ENCODE results near the gene GIMAP8.
A peak's percentile ranks its signal among the peaks of the same experiment; 100 is the strongest.

The GIMAP8 gene

DNA sequence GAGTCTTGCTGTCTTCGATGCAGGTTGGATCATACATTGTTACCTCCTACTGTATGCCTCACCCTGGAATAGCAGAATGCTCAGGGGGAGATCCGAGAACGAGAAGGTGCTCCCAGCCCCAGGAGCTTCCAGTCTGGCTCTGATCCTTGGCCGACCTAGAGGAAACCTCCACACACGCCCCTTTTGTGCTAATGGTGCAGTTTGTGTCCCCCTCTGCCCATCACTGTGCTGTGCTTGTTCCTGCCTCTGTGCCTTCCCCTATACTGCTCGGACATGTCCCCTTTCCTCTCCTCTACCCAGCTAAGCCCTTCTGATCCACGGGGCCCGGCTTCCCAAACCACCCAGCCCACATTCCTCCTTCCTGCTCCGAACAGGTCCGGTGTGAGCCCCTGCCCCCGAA, 38.8 kb upstream of the GIMAP8 start:
- DNase-seq (ENCODE audit: low read depth in 2 of 2), result no peak

DNA sequence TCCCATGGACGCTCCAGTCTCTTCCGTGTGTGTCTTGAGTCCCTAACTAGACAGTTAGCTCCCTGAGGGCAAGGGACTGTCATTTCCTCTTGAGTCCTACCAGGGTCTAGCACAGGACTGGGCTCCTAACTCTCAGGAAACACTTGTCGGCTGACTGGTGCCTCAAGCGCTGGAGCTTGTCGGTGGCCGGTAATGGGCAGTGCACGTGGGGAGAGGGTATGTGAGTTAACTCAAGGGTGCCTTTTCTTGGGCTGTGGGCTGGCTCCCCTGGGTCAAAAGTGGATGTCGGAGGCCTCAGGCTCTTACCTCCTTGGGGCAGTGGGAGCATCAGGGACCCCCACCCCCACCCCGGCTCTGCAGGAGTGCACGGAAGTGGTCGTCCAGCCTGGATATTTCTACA, 38.4 kb upstream of the GIMAP8 start:
- DNase-seq (ENCODE audit: low read depth in 2 of 2), result no peak

GRCh38 chr7:150412518-150413488, 37.6 kb upstream of the GIMAP8 start:
- no peak for DNase-seq (ENCODE audit: low read depth in 2 of 2)

GRCh38 chr7:150413640-150414081, 36.8 kb upstream of the GIMAP8 start:
- no peak for DNase-seq (ENCODE audit: low read depth in 2 of 2)

- no peak for DNase-seq (ENCODE audit: low read depth in 2 of 2)
Measured at GRCh38 chr7:150415161-150416153, 35.0 kb upstream of the GIMAP8 start.

DNA sequence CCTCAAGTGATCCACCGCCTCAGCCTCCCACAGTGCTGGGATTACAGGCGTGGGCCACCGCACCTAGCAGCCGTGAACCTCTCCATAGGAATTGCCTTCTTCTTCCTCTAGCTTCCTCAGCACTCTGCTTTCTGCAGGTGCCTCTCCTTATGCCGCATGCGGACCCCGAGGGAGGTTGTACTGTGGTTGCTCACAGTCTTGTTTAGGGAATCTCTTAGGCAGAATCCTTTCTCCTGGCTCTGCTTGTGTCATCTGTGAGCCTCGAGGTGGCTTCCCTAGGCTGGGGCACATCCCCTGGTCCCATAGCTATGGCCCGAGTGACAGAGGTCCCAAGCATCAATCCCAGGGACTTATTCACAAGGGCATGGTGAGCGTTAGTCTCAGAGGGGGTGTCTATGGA, 33.2 kb upstream of the GIMAP8 start:
- DNase-seq (ENCODE audit: low read depth in 2 of 2), result no peak

DNA sequence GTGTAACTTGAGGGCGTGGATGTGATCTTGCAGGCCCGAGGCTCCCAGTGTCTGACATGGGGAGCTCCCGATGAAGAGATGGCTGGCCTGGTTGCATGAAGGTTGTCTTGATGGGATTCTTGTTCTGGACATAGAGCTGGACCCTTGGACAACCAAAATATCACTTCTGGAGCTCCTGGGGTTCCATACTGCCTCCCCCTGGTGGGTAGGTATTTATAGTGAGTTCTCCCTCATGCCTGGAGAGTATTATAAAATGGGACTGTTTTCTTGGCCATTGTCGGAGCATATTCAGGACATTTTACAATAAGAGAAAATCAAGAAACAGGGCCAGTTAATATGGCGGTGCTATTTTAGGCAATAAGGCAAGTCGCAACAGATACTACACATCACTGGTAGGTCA, 32.6 kb upstream of the GIMAP8 start:
- DNase-seq (ENCODE audit: low read depth in 2 of 2), result no peak

- no peak for DNase-seq (ENCODE audit: low read depth in 2 of 2)
Measured at GRCh38 chr7:150420242-150420641, 30.2 kb upstream of the GIMAP8 start.

DNA sequence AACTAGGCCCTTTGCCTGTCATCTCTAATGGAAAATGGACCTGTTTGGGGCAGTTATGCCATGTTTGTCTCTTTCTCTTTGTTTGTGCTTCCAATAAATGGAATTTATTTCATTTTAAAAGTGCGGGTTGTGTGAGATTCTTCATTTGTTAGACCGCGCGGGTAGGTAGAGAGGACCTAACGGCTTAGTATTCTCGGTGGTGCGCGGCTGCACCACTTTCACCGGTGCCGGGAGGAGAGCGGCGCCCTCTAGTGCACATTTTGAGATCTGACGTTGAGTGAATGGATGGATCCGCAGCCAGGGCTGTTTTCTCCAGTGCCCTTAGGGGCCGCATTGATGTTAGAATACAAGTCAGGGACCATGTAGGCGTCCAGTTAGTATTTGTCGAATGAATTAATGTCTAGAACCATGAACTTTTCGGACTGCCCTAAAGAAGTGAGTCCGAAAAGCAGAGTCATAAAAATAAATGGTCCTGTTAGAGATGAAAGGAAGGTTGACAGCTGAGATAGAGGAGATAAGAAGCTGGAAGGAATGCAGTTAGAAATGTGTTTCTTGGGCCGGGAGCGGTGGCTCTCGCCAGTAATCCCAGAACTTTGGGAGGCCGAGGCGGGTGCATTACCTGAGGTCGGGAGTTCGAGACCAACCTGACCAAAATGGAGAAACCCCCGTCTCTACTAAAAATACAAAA, 29.3 kb upstream of the GIMAP8 start:
- DNase-seq (ENCODE audit: low read depth in 2 of 2), result peak; percentile 84 to 86

DNA sequence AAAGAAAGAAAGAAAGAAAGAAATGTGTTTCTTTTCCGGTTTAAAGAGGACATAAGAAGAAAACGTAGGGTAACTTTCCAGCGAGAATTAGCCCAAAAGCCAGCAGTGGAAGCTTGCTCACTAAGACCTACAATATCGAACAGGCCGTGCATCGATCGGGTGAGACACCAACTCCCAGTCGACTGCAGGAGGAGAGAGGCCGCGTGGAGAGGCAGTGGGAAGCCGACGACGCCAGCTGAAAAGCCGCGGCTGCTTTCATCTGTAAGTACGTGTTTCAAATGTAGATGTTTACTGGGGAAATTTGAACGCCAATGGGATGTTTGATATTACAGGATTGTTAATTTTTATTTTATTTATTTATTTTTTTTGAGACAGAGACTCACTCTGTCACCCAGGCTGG, 28.6 kb upstream of the GIMAP8 start:
- DNase-seq (ENCODE audit: low read depth in 2 of 2), result no peak

DNA sequence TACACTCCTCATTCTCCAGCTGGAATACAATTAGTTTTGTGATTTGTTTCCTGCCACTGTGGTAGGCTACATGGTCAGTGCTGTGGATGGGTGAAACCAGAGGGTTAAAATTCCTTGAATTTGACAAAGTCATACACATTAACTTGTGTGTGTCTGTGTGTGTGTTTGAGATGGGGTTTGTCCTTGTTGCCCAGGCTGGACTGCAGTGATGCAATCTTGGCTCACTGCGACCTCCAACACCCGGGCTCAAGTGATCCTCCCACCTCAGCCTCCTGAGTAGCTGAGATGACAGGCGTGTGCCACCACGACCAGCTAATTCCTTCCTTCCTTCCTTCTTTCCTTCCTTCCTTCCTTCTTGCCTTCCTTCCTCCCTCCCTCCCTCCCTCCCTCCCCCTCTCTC, 24.8 kb upstream of the GIMAP8 start:
- DNase-seq (ENCODE audit: low read depth in 2 of 2), result no peak

DNA sequence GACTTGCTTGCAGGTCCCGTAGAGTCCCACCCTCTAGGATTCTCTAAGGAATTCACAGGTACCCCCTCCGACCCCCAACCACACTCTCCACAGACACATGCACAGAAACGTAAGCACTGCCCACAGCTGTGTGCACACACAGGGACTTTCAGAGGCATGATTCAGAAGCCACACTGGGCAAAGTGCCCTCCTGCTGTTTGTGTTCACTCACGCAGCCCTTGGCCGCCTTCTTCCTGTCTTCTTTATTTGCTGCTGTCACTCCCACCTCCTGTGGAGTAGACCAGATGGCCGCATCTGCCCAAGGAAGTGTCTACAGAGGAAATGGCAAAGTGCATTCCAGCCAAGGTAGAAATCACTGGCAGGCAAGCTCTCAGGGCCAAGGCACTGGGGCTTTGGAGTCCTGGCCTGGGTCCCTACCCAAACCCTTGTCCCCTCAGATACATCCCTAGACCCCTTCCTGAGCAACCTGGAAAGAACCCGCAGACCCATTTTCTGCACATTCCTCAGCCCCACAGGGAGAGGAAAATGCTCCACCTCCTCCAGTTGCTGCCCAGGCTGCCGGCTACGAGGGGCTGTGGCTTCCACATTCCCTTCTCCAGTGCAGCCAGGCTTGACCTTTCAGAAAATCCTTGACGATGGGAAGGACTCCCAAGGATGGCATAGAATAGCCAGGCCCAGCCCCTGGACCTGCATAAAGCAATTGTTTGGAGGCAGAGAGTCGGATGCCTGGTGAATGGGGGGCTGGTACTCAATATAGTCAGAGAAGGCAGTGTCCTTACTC, 21.6 kb upstream of the GIMAP8 start:
- DNase-seq (ENCODE audit: low read depth in 2 of 2), result no peak

DNA sequence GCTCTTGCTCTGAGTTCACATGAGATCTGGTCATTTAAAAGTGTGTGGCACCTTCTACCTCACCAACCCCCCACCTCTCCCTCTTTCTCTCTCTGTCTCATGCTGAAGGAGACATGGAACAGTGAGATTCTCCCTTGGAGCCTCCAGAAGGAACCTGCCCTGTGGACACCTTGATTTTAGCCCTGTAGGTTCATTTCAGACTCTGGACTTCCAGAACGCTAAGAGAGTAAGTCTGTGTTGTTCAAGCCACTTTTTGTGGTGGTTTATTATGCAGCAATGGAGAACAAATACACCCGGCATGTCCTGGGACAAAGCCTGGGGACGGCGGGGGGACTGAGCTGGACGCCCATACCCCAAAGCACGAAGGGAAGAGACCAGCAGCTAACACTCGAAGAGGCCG, 20.7 kb upstream of the GIMAP8 start:
- DNase-seq (ENCODE audit: low read depth in 2 of 2), result no peak

DNA sequence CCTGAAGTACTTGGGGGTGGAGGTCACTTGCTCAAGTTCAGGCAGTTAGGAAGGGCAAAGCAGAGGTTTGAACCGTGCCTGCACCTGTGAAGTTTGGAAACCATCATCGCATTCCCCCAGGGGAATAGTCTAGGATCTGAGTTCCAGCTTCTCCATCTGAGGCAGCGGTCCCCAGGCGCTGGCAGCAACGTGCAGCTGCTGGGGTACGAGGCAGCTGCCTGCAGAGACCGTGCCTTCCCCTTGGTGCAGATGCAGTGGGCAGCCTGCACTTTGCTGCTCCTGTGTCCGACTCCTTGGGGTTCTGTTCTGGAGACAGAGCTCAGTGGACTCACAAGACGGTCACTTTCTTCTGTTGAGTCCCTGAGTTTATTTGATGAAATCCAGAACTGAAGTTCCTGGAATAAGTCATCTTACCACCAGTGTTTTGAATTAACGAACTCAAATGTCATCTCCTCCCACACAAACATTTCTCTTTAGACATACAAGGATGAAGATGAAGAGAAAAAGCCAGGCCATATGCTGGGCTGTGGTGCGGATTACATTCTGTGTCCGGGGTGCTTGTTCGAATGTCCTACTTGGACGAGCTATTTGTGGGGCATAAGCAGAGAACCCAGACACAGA, 19.9 kb upstream of the GIMAP8 start:
- DNase-seq (ENCODE audit: low read depth in 2 of 2), result no peak

GRCh38 chr7:150431839-150432658, 18.4 kb upstream of the GIMAP8 start:
- no peak for DNase-seq (ENCODE audit: low read depth in 2 of 2)

DNA sequence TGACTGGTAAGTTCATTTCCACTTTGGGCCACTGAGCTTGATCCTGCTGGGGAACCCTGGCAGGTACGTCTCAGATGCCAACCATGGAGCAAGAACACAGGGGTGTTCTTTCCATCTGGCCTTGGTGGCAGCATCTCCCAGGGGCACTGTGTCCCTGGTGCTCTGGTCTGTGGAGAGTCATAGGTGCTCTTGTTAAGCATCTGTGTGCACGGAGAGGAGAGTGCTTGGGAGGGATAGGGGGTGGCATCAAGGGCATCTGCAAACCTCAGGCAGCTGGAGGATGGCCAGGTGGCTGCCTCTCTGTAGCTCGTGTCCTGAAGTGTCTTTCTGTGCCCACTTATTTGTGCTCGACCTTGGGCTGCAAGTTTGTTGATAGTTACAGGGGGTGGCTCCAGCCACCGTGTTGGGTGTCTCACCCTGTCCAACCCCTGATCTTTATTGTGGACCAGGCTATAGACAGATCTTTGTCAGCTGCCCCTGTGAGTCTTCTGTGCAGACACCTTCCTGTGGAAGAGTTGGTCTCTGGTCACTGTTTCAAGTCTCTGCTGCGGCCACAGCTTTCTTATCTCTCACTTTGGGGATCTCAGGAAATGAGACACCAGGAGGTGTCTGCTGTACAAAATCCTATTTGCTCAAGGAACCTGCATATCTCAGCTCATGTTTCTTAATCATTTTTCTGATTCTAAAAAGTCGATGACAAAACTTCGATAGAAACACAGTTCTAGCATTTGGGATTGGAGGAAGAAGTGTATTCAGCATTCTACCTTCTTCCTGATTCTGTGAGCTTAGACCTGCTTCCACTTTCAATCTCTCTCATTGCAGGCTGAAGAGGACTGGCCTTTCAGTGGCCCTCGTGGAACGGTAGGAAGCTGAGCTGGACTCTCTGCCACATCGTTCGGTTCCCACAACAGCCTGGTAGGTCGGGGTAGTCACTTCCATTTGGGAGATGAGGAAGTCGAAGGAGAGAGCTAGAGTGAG, 17.2 kb upstream of the GIMAP8 start:
- no peak for DNase-seq (ENCODE audit: low read depth in 2 of 2)

DNA sequence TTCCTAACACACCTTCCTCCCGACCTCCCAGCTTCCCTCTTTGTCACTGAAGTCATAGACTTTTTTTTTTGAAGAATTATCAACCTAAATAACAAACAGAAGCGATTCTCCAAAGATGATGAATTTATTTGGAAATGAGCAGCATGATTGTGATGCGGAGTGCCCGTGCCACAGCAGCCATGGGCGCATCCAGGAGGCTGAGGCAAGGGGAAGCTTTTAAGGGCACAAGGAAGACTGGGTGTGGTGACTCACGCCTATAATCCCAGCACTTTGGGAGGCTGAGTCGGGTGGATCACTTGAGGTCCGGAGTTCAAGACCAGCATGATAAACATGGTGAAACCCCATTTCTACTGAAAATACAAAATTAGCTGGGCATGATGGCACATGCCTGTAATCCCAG, 16.2 kb upstream of the GIMAP8 start:
- DNase-seq (ENCODE audit: low read depth in 2 of 2), result no peak

GRCh38 chr7:150435047-150435389, 15.4 kb upstream of the GIMAP8 start:
- DNase-seq (ENCODE audit: low read depth in 2 of 2), result no peak
